Stimulated activated CD8-positive, alpha-beta memory T cell treated with anti-CD3 and anti-CD28 coated beads, Interleukin-15, amount 100 ng/mL, for 1 hour (primary cell): ENCODE results near the gene KCNAB2.
"Not testable (repeated sequence)": the region's sequence is repeated elsewhere in the genome, so short reads cannot be mapped to it uniquely, and the experiment has no call there.

Source experiments
- DNase-seq: peaks from one replicate; pipeline ENCODE4 v3.0.0-alpha.2; 2020; ENCODE audit warnings: low read depth

KCNAB2 gene

DNA sequence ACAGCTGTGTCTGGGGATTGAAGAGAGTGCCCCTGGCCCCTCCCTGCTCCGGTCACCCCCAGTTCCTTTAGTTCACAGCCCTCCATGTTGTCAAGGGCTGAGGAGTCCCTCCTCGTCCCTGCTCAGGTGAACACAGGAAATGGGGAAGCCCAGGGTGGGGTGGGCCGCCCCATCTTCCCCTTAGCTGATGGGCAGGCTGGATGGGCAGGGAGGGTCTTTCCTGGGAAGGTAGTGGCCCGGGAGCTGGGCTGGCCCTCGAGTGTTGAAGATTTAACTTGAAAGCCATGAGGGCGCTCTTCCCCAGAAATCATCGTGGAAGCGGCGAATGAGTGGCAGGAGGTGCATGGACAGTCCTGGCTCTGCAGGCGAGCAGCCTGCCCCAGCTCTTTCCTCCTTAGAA, 35.1 kb upstream of the KCNAB2 start:
- no peak for DNase-seq

DNA sequence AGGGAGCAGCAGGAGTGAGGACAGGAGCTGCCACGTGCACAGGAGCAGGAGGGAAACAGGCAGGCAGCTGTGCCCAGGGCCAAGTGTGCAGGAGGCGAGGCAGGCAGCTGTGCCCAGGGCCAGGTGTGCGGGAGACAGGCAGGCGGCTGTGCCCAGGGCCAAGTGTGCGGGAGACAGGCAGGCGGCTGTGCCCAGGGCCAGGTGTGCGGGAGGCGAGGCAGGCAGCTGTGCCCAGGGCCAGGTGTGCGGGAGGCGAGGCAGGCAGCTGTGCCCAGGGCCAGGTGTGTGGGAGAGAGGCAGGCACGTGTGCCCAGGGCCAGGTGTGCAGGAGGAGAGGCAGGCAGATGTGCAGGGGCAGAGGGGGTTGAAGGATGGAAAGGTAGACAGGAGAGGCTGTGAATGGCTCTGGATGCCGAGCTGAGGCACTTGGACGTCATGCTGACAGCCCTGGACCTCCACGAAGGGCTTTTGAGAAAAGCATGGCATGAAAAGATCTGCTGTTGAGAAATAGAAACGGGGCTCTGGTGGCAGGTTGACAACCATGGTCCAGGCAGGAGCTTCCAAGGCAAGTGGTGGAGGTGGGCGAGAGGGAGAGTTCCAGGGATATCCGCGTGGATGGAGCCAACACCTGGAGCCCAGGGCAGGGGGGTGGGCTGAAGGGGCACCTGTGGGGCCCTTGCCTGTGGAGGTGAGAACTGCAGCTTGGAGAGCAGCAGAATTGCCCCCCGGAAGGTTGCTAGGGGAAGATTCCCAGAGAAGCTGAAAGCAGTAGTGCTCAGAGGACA, 34.3 kb upstream of the KCNAB2 start:
- DNase-seq, result no peak

DNA sequence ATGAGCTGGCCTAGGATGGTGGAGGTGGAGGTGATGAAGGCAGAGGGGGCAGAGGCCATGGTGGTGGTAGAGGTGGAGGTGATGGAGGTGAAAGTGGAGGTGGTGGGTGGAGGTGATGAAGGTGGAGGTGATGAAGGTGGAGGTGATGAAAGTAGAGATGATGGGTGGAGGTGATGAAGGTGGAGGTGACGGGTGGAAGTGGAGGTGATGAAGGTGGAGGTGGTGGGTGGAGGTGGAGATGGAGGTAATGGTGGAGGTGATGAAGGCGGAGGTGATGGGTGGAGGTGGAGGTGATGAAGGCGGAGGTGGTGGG, 33.8 kb upstream of the KCNAB2 start:
- DNase-seq, result no peak

DNA sequence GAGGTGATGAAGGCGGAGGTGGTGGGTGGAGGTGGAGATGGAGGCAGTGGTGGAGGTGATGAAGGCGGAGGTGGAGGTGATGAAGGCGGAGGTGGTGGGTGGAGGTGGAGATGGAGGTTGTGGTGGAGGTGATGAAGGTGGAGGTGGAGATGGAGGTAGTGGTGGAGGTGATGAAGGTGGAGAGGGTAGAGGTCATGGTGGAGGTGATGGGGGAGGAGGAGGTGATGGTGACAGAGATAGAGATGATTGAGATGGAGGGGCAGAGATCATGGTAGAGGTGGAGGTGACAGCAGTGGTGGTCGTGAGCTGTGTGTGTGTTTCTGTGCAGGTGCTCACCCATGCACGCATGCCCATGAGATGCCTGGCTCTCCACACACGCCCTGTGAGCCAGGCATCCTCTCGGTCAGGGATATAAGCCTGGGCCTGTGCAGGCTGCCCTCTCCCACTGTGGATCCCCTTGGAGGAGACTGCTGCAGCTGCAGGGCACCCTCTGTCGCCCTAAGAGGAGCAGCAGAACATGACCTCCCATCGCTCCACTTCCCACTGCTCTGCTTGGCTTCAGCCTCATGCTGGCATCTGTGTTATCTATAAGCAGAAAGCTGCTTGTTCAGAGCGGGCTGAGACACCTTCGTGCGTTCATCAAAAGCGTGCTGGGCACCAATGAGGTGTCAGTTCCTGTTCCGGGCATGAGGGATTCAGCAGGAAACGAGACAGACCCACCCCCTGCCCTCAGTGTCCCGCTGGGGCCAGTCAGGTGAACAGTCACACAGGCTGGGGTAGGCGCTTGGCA, 33.0 kb upstream of the KCNAB2 start:
- no peak for DNase-seq

DNA sequence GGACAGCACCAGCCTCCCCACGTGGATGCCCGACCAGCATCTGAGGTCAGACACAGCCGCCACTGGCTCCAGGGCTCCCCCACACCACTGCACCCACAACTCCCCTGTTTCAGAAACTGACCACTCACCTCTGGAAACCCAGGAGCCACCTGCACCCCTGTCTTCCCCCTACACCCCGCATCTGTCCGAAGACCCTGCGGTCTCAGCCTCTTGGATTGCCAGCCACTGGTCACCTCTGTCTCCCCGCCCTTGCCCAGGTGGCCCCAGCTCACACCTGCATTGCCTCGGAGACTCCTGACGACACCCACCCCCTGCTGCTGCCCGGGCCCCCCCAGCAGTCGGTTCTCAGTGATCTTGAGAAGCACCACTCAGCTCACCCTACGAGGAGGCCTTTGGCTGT, 32.2 kb upstream of the KCNAB2 start:
- DNase-seq, result no peak

DNA sequence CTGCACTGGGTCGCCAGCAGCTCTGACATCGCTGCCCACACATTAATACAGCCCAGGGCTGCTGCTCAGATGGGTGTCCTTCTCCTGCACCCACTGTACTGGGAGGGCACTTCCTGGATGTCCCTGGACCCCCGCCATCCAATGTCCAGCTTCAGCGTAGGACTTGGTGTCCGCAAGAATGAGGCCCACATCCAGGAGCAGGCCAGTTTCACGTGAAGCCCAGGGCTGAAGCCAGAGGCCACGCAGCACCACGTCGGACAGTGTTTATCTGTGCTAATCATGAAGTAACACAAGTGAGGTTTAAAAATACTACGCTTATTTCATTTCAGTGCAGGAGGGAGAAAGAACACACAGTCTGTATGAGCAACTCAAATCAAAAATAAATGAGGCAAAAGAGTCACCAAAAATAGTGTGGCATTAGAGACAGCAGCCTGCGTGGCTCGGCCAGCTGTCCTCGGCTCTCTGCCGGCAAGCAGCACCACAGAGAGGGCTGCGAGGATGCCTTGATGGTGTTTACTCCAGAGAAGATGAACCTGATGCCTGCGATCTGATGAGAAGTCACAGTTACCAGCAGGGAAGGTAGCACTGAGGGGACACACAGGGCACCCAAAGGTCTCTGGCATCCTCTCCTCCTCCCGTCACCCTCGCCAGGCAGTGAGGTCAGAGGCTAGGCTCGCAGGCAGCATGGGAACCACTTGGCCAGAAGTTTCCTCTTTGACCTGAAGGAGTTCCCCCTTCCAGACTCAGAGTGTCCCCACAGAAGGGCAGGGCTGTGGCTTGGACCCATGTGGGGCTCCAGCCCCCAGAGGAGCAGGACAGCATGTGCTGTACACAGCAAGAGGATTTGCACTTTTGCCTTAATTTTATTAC, 31.3 kb upstream of the KCNAB2 start:
- no peak for DNase-seq

DNA sequence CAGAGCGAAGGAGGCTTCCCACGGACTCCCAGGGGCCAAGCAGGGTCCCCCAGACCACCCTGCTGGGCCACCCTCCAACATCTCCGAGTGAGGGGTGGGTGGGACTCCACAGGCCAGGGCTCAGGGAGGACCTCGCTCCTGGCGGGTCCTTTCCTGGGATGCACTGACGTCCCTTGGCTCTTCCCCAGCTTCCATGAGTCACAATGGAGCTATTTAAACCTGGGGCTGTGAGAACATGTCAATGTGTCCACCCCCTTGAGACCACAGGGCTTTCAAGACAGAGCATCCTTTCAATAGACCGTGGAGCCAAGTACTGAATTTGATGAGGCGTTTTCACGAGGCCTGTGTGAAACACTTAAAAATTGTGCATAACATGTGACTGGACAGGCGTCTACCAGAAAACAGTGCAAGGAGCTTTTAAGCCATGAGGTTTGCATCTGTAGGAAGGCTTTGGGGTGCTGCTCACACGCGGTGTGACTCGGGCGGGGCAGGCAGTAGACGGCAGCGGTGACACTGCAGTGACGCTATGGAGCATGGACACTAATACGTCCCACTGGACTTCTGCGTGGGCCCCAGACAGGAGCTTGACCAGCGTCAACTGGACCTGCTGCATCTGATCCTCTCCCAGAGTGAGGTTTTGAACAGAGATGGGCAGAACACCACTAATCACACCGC, 29.4 kb upstream of the KCNAB2 start:
- DNase-seq, result no peak

DNA sequence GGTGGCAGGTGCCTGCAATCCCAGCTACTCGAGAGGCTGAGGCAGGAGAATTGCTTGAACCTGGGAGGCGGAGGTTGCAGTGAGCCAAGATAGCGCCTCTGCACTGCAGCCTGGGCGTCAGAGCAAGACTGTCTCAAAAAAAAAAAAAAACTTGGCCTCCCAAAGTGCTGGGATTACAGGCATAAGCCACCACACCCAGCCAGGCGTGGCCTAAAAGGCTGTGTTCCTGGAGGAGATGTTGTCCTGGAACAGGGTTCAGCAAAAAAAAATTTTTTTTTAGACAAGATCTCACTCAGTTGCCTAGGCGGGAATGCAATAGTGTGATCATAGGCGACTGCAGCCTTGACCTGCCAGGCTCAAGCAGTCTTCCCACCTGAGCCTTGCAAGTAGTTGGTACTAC, 28.0 kb upstream of the KCNAB2 start:
- not testable (repeated sequence) for DNase-seq

DNA sequence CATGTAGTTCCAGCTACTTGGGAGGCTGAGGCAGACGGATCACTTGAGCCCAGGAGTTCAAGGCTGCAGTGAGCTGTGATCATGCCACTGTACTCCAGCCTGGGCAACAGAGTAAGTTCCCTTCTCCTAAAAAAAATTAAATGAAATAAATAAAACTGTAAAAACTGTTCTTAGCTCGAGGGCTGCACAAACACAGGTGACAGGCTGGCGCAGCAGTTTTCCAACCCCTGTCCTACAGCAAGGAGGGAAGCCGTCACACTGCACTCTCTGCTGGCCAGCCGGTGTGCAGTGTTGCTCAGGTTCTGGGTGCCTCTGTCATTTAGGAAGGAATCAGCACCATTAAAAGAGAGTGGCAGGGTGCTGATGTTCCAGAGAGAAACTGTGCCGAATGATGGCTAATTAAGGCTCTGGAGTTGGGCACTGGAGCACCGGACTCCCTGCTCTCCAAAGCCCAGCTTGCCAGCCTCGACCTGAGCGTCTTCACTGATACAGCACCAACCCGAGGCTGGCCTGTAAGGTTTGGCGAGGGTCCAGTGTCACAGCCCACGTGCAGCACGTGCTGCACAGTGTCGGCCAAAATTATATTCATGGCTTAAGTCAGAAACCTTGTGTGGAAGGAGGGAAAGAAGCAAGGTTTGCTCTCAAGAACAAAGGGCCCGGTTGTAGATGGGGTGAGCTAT, 26.4 kb upstream of the KCNAB2 start:
- no peak for DNase-seq

DNA sequence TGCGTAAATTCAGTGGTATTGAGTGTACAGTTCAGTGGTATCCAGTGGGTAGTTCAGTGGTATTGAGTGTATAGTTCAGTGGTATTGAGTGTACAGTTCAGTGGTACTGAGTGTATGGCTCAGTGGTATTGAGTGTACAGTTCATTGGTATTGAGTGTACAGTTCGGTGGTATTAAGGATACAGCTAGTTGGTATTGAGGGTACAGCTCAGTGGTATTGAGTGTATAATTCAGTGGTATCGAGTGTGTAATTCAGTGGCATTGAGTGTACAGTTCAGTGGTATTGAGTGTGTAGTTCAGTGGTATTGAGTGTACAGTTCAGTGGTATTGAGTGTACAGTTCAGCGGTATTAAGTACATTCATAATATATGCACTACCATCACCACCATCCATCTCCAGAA, 23.5 kb upstream of the KCNAB2 start:
- DNase-seq, result no peak

DNA sequence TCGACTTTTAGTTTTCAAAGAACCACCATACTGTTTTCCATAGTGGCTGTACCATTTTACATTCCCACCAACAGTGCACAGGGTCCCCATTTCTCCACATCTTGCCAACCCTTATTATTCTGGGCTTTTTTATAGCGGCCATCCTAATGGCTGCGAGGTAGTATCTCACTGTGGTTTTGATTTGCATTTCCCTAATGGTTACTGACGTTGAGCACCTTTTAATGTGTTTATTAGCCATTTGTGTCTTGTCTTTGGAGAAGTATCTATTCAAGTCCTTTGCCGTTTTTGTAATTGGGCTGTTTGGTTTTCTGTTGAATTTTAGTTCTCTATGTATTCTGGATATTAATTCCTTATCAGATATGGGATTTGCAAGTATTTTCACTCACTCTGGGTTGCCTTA, 22.3 kb upstream of the KCNAB2 start:
- no peak for DNase-seq

DNA sequence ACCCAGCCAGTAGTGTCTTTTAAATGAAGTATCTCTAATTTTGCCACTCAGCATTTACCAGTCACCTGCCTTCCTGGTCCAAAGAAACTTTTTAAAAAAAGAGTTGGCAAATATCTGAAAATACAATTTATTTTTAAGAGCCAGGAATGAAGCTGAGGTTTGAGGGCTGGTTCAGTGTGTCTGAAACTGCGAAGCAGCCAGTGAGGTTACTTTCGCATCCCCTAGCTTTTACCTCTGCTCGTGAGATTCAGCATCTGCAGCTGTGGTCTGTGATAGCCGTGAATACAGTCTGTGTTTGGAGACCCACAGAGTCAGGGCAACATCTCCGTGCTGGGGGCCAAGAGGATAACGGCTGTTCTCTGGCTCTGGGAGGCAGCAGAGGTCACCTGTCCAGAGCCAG, 21.3 kb upstream of the KCNAB2 start:
- no peak for DNase-seq

DNA sequence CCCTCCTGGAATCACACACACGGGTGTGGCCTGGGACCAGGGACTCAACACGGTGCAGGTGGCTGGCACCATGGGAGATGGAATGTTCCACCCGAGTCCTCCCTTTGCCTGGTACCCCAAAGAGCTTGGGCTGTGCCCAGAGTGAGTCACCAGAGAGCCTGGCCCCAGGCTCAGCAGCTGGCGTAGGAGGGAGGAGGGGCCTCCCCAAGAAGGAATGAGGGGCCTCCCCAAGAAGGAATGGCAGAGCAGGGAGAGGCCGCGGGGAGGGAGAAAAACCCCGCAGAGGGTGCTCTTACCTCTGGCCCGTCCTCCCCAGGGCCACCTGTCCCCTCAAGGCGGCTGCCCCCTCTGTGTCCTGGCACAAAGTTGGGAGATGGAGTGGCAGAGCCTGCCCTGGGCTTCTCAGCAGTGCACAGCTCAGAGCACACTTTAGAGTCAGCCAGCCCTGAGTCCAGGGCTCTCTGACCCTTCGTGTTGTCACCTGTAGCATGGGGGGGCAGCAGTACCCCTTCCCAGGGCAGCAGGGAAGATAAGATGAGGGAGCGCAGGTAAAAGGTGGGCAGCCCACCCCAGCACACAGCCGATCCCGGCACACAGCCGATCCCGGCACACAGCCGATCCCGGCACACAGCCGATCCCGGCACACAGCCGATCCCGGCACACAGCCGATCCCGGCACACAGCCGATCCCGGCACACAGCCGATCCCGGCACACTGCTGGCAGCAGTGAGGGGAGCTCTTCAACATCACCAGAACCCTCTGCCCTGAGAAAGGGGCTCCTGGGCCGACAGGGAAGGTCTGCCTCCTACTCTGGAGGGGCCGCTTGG, 20.2 kb upstream of the KCNAB2 start:
- DNase-seq, result no peak

DNA sequence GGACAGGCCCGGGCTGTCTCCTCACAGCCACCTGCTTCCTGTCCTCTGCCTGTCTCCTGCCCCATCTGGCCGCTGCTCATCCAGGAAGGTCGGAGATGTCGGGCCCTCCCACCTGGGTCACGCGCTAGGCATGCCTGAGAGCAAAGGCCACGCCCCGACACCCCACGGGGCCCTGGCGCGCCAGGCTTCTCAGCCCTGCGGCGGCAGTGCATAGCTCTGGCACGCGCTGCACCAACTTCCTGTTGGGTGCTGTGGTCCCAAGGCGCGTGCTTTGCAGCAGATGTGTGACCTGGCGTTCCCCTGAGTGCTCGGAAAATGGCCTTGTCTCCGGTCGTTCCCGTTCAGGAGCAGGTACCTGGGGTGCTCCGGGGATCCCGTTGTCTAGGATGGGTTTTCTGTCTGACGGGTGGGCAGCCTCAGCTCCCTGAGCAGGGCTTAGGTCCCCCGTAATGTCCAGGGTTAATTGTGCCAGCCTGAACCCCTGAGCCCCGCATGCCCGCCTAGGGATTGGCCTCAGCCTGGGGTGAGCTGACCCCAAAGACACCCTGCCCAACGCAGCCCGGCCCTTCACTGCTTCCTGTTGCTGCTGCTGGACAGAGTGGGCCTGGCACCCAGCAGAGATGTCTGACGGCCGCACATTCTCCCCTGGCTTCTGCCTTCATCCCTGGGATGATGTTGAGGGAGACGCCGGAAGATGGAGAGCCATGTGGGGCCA, 19.4 kb upstream of the KCNAB2 start:
- DNase-seq, result peak; percentile 81

DNA sequence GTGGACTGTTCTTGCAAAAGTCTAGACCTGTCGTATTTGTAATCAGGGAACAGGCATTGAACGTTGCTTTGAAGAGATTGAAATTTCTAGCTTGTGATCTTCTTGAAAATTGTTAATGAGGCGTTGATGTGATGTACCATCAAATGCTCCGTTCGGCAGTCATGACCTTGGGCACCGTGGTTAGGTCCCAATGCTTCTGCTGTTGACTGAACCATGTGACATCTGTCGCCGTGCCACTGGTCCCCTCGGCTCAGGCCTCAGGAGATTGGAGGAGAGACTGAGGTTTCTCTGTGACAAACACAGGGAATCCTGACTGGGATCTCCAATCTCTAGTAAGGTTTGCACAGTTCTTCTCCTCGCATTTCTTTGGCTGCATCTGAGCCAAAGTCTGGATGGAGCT, 18.1 kb upstream of the KCNAB2 start:
- DNase-seq, result no peak

DNA sequence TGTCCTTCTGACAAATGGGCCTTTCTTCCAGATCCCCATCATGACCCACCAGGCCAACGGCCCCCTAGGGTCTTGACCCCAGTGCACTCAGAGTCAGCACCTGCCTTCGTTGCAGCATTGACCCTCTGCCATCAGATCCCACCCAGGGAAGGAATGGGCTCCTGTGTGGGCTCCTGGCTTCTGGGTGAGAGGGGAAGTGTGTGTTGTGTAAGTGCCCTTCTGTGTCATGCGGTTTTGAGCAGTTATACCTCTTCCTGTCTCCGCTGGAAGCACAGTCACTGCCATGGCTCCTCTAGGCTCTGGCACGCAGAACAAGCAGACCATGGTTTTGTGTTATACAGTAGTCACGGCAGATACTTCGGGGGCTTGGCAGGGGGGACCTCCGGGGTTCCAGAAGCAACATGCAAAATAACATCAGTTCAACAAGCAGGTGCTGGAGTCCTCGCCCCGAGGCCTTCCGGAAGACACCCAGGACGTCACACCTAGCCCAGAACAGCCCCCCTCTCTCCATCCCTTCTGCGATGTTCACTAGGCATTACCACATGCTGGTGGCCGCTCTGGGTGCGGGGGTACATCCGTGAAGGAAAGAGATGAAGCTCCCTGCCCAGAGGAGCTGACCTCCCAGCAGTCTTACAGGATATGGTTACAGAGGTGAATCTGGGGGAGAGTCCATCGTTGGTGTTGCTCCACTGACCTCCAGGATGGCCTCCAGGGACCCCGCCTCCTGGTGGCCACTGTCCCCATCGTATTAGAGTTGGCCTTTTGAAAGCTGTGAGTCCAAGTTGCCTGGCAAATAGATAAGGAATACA, 17.4 kb upstream of the KCNAB2 start:
- DNase-seq, result peak; percentile 27

DNA sequence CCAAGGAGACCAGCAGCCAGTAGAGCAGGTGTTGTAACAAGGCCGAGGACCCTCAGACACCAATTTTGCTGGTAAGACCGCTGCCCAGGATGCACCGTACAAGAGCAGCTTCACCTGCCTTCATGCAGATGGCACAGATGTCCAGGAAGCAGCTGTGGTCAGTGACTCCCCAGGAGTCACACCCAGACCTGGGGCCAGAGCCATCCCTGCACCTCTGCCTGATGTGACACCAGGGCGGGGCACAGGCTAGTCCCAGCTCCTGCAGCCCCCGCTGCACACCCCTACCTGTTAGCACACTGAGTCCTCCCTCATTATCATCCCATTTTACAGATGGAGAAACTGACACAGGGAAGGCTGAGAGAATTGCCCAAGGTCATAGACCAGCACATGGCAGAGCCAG, 16.3 kb upstream of the KCNAB2 start:
- DNase-seq, result no peak

DNA sequence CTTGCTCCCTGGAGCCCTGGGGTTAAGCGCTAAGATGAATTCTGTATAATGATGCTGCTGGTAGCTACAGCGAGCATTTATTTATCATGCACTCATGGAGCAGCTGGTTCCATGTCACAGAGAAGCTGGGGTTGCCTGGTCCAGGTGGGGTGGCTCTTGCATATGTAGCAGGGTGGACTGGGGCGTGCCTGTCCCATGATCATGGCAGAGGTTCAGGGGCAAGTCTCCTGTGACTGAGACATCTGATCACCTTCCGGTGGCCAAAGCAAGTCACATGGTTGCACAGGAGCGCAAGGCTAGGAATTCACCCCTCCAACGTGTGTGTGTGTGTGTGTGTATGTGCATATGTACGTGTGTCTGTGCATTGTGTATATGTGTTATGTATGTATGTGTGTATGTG, 15.6 kb upstream of the KCNAB2 start:
- no peak for DNase-seq

DNA sequence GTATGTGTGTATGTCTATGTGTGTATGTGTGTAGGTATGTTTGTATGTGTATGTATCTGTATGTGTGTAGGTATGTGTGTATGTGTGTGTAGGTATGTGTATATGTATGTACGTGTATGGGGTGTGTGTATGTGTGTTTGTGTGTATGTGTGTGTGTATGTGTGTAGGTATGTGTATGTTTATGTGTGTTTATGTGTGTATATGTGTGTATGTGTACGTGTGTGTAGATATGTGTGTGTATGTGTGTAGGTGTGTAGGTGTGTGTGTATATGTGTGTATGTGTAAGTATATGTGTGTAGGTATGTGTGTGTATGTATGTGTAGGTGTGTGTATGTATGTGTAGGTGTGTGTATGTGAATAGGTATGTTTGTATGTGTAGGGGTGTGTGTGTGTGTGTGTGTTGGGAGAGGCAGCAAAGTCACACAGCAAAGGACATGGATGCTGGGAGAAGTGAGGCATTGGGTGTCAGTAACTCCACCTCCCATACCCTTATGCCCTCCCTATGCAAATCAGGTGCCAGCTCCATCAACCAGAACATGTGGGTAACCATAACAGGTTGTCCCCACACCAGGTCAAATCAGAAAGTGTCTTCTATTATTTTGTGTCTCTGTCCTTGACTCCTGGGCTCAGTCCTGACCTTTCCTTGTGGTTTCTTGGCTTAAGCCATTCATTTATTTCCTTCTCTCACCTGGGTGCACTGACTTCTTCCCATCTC, 15.0 kb upstream of the KCNAB2 start:
- no peak for DNase-seq
